HL-60/S4 treated with phorbol 12-myristate 13-acetate at 8.2 ng/mL for 4 days and 3 days (cell line): ENCODE results near the gene CNNM1.

ENCODE experiments used
- in situ Hi-C: fragments of 300-500 bp; cut with MboI; formaldehyde crosslinking; loops from 2 replicates; pipeline ENCODE4 v1.15.0; 2022; ENCODE audit warnings: low sequenced_read_pairs

The CNNM1 gene

GRCh38 chr10:99337311-99337811, 8.2 kb downstream of the CNNM1 start:
- in situ Hi-C loops: no loop called here

- in situ Hi-C loops: no loop called here
Measured at GRCh38 chr10:99337901-99338300, 8.7 kb downstream of the CNNM1 start.

- in situ Hi-C loops: no loop called here
Measured at GRCh38 chr10:99339077-99339476, 9.9 kb downstream of the CNNM1 start.

GRCh38 chr10:99339563-99340047, 10.4 kb downstream of the CNNM1 start:
- in situ Hi-C loops: no loop called here

GRCh38 chr10:99340650-99341049, 11.5 kb downstream of the CNNM1 start:
- in situ Hi-C loops: no loop called here

- in situ Hi-C loops: no loop called here
Measured at GRCh38 chr10:99341248-99341647, 12.1 kb downstream of the CNNM1 start.

GRCh38 chr10:99341860-99342490, 12.8 kb downstream of the CNNM1 start:
- in situ Hi-C loops: no loop called here

GRCh38 chr10:99343262-99343661, 14.1 kb downstream of the CNNM1 start:
- in situ Hi-C loops: no loop called here

GRCh38 chr10:99344715-99345114, 15.6 kb downstream of the CNNM1 start:
- in situ Hi-C loops: no loop called here

GRCh38 chr10:99345350-99345749, 16.2 kb downstream of the CNNM1 start:
- in situ Hi-C loops: no loop called here

- in situ Hi-C loops: no loop called here
Measured at GRCh38 chr10:99346247-99346646, 17.1 kb downstream of the CNNM1 start.

GRCh38 chr10:99347672-99348071, 18.5 kb downstream of the CNNM1 start:
- in situ Hi-C loops: no loop called here

- in situ Hi-C loops: no loop called here
Measured at GRCh38 chr10:99353182-99353581, 24.0 kb downstream of the CNNM1 start.

- in situ Hi-C loops: no loop called here
Measured at GRCh38 chr10:99357691-99358090, 28.5 kb downstream of the CNNM1 start.

- in situ Hi-C loops: no loop called here
Measured at GRCh38 chr10:99358101-99358500, 28.9 kb downstream of the CNNM1 start.

- in situ Hi-C loops: no loop called here
Measured at GRCh38 chr10:99360934-99361333, 31.8 kb downstream of the CNNM1 start.

- in situ Hi-C loops: no loop called here
Measured at GRCh38 chr10:99364125-99364524, 35.0 kb downstream of the CNNM1 start.

- in situ Hi-C loops: no loop called here
Measured at GRCh38 chr10:99365311-99365710, 36.2 kb downstream of the CNNM1 start.

- in situ Hi-C loops: no loop called here
Measured at GRCh38 chr10:99365736-99366135, 36.6 kb downstream of the CNNM1 start.

- in situ Hi-C loops: no loop called here
Measured at GRCh38 chr10:99366666-99367065, 37.5 kb downstream of the CNNM1 start.

GRCh38 chr10:99368646-99369045, 39.5 kb downstream of the CNNM1 start:
- in situ Hi-C loops: no loop called here

GRCh38 chr10:99369126-99369525, 40.0 kb downstream of the CNNM1 start:
- in situ Hi-C loops: no loop called here

GRCh38 chr10:99369551-99369950, 40.4 kb downstream of the CNNM1 start:
- in situ Hi-C loops: no loop called here
